DOHH2 (cell line): Measurements from ENCODE around the gene PTPRK.

Experiments used
- CTCF ChIP-seq: fragments of 200-600 bp; sonication (generic); IDR thresholded peaks from one replicate; pipeline ENCODE4 v1.5.1; 2014; ENCODE audit warnings: antibody characterized with exemption, mild to moderate bottlenecking, low read depth, low read length; ENCODE audit not compliant: poor library complexity, severe bottlenecking
- EZH2phosphoT487 ChIP-seq: fragments of 200-600 bp; sonication (generic); IDR thresholded peaks from 2 replicates; pipeline ENCODE4 v1.6.1; 2017; ENCODE audit warnings: borderline replicate concordance, mild to moderate bottlenecking, antibody characterized with exemption, low read length, moderate library complexity, mixed read lengths

DNA sequence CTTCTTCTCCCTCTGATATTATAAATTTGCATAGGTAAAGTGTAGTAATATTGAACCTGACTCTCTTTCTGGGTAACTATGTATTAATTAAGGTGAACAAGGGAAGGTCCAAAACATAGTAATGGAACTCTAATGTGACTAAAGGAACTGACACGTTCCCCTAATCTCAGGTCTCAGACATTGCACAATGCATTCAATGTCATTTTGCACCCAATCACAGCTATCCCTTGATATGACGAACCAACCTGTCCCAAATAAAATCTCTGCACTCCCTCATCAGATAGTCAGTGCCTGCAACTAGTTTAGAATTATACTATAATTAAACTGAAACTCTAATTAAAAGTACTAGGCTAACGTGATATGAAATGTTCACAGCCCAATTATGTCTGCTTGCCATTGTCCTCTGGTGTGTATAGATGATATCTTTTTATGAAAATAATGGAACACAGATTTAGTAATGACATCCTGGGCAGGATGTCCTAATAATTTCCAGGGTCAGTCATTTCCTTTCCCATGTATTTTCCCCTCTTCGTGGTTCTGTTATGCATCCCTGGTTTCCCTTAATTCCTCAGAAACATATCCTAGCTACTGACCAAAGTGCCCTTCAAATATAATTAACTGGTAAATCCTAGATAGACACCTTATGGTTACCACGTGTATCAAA, 36.8 kb downstream of the PTPRK start:
- TF ChIP-seq CTCF (no peak), EZH2phosphoT487 (no peak)
